ENCODE measurements around the gene SLC66A2.

Gene SLC66A2

GRCh38 chr18:79935499-79935898 lies 16.0 kb downstream of the SLC66A2 start:
- no peak for DNase-seq

GRCh38 chr18:79935098-79935480 lies 16.4 kb downstream of the SLC66A2 start:
- DNase-seq = no peak

GRCh38 chr18:79934311-79935097 lies 16.9 kb downstream of the SLC66A2 start:
- no peak for DNase-seq

- DNase-seq = no peak
Measured at GRCh38 chr18:79933765-79934164, 17.7 kb downstream of the SLC66A2 start.

- no peak for DNase-seq
Measured at GRCh38 chr18:79932907-79933306, 18.5 kb downstream of the SLC66A2 start.

GRCh38 chr18:79931475-79931874 lies 20.0 kb downstream of the SLC66A2 start:
- no peak for DNase-seq

- DNase-seq = no peak
Measured at GRCh38 chr18:79930020-79930642, 21.3 kb downstream of the SLC66A2 start.

GRCh38 chr18:79928563-79928960 lies 22.9 kb downstream of the SLC66A2 start:
- no peak for DNase-seq

GRCh38 chr18:79927607-79928562 lies 23.6 kb downstream of the SLC66A2 start:
- no peak for DNase-seq

GRCh38 chr18:79926715-79927606 lies 24.5 kb downstream of the SLC66A2 start:
- no peak for DNase-seq

GRCh38 chr18:79926306-79926705 lies 25.1 kb downstream of the SLC66A2 start:
- DNase-seq = no peak

- DNase-seq = no peak
Measured at GRCh38 chr18:79924814-79925731, 26.4 kb downstream of the SLC66A2 start.

- DNase-seq = no peak
Measured at GRCh38 chr18:79923896-79924585, 27.4 kb downstream of the SLC66A2 start.

- no peak for DNase-seq
Measured at GRCh38 chr18:79922971-79923411, 28.5 kb downstream of the SLC66A2 start.

GRCh38 chr18:79921984-79922965 lies 29.2 kb downstream of the SLC66A2 start:
- no peak for DNase-seq

GRCh38 chr18:79919089-79919488 lies 32.4 kb downstream of the SLC66A2 start:
- no peak for DNase-seq

- no peak for DNase-seq
Measured at GRCh38 chr18:79918615-79919011, 32.8 kb downstream of the SLC66A2 start.

GRCh38 chr18:79917853-79918614 lies 33.4 kb downstream of the SLC66A2 start:
- no peak for DNase-seq
